Hepatocyte (in vitro differentiated cells): ENCODE measurements around the gene EXD1. TPM values are rescaled to one million over a fixed set of nuclear protein-coding genes. Genes with fewer than 3 reads are reported as not detected.
A peak's percentile ranks its signal among the peaks of the same experiment; 100 is the strongest.

Source experiments
- DNase-seq: peaks from one replicate; pipeline ENCODE4 v3.0.0-alpha.2; 2016; ENCODE audit warnings: low spot score
- H2AFZ ChIP-seq: fragments of 200-600 bp; sonication (generic); 2 replicates; pipeline ENCODE4 v1.6.0; 2016; ENCODE audit warnings: antibody characterized with exemption, mild to moderate bottlenecking
- H3K27ac ChIP-seq: fragments of 200-600 bp; sonication (generic); 2 replicates; pipeline ENCODE4 v1.5.1; 2016; ENCODE audit warnings: mild to moderate bottlenecking
- H3K27me3 ChIP-seq: fragments of 200-600 bp; sonication (generic); 2 replicates; pipeline ENCODE4 v1.6.1; 2016
- H3K36me3 ChIP-seq: fragments of 200-600 bp; sonication (generic); replicated peaks from 2 replicates; pipeline ENCODE4 v1.5.1; 2016; ENCODE audit warnings: low read depth; ENCODE audit not compliant: insufficient read depth
- H3K4me1 ChIP-seq: fragments of 200-600 bp; sonication (generic); 2 replicates; pipeline ENCODE4 v1.5.1; 2016; ENCODE audit warnings: mild to moderate bottlenecking, moderate library complexity; ENCODE audit not compliant: insufficient read depth
- H3K4me2 ChIP-seq: fragments of 200-600 bp; sonication (generic); 2 replicates; pipeline ENCODE4 v1.6.0; 2016
- H3K4me3 ChIP-seq: fragments of 200-600 bp; sonication (generic); 2 replicates; pipeline ENCODE4 v1.5.1; 2016; ENCODE audit warnings: mild to moderate bottlenecking
- H3K79me2 ChIP-seq: fragments of 200-600 bp; sonication (generic); 2 replicates; pipeline ENCODE4 v1.6.0; 2017; ENCODE audit warnings: mild to moderate bottlenecking
- H3K9me2 ChIP-seq: fragments of 200-600 bp; sonication (generic); replicated peaks from 2 replicates; pipeline ENCODE4 v1.6.0; 2017; ENCODE audit warnings: mild to moderate bottlenecking; ENCODE audit not compliant: insufficient read depth
- H3K9me3 ChIP-seq: fragments of 200-600 bp; sonication (generic); 2 replicates; pipeline ENCODE4 v1.5.1; 2016; ENCODE audit warnings: low read depth, mild to moderate bottlenecking
- H4K20me1 ChIP-seq: fragments of 200-600 bp; sonication (generic); 2 replicates; pipeline ENCODE4 v1.6.0; 2016; ENCODE audit warnings: mild to moderate bottlenecking; ENCODE audit not compliant: insufficient read depth, poor library complexity, severe bottlenecking
- CTCF ChIP-seq: fragments of 200-600 bp; sonication (generic); IDR thresholded peaks from 2 replicates; pipeline ENCODE4 v1.5.1; 2016; ENCODE audit warnings: antibody characterized with exemption, mild to moderate bottlenecking; ENCODE audit not compliant: poor library complexity
- EZH2 ChIP-seq: fragments of 200-600 bp; sonication (generic); IDR thresholded peaks from 2 replicates; pipeline ENCODE4 v1.6.1; 2016; ENCODE audit warnings: antibody characterized with exemption, mild to moderate bottlenecking, borderline replicate concordance
- EZH2phosphoT487 ChIP-seq: fragments of 200-600 bp; sonication (generic); IDR thresholded peaks from one replicate; pipeline ENCODE4 v1.6.1; 2018; ENCODE audit warnings: antibody characterized with exemption, mild to moderate bottlenecking, low read depth, moderate library complexity; ENCODE audit not compliant: unreplicated experiment, severe bottlenecking
- WGBS: methylation state at CpG from one replicate; pipeline ENCODE4 v1.1.6; 2016; ENCODE audit warnings: low lambda C conversion rate; ENCODE audit errors: missing lambda C conversion rate; 5-methylcytosine and 5-hydroxymethylcytosine counted together
- polyA plus RNA-seq: library from polyadenylated mRNA; unstranded; fragments of >200 nt; fragmentation: Nextera tagmentation; extraction: Ambion mirVana; gene quantifications from 2 replicates; pipeline ENCODE4 v1.2.1, GENCODE V29; 2016
- total RNA-seq: library from RNA; depleted of rRNA; stranded (reverse); fragments of >200 nt; gene quantifications from 2 replicates; pipeline ENCODE4 v1.2.3, GENCODE V29; 2014

The EXD1 gene
- total and polyA plus RNA-seq, 2 experiments from 2014 or later: not detected

DNA sequence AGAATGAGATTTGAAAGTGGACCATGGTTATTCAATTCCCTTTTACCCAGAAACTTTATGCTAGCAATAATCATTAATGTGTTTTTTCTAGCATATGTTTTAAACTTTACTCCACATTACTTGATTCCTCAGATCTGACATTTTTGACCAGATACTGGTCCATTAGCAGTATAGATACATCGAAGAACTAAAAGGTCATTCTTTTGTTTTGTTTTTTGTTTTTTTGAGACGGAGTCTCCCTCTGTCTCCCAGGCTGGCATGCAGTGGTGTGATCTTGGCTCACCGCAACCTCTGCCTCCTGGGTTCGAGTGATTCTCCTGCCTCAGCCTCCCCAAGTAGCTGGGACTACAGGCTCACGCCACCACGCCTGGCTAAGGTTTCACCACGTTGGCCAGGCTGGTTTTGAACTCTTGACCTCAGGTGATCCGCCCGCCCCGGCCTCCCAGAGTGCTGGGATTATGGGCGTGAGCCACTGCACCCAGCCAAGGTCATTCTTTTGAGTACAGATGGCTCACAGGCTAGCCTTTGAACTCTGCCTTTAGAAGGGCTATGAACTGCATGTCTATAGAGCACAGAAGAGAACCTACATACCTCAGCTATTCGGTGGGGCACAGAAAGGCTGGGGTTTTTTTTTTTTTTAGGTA, 29.1 kb upstream of the EXD1 start:
- Histone ChIP-seq H3K36me3 (peaks cover 4% of the 10 kb centered on the region), H3K4me3 (no peak overlapping the region), H3K27me3 (no peaks in the 10 kb centered on the region), H3K9me2 (no peaks in the 10 kb centered on the region), H3K9me3 (no peaks in the 10 kb centered on the region), H3K79me2 (peaks cover 14% of the 10 kb centered on the region), H3K4me1 (peaks cover 37% of the 10 kb centered on the region), H3K27ac (peak overlapping the region; percentile 85), H3K4me2 (peak overlapping the region; percentile 41), H4K20me1 (no peaks in the 10 kb centered on the region), H2AFZ (no peak overlapping the region)
- 78% methylated on average over 12 of the region's 12 CpGs for WGBS
- TF ChIP-seq EZH2phosphoT487 (no peak), CTCF (no peak), EZH2 (no peak)
- DNase-seq: peak; percentile 30

DNA sequence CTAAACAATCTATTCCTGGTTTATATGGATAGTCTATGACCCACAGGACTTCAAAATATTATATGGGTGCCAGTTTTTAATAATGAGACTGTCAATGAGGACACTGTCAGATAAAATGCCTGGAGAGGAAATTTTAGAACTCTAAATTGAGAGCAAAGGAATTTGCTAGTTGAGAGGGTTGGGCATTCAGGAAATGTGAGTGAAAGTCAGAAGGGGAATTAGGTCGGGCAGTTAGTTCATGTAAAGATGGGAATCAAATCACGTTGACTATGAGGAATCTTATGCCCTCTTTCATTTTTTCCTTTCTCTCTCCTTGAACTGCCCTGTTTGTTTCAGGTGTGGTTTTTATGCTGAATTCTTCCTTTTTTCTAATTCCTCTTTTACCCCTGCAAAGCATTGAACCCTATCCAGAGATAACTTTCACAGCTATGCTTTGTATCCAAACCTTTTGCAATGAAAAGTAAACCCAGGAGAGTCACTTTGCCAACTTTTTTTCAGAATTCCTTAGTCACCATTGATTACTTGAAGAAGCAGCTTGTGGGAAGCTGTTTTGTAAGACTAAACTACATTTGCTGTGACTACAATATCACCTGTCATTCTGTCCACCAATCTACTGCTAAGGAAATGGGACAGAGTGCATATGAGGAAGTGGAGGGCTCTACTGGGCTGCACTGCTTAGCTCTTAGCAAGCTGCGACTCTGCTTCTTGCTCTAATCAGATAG, 28.4 kb upstream of the EXD1 start:
- peak overlapping the region; percentile 85 for H3K27ac ChIP-seq

DNA sequence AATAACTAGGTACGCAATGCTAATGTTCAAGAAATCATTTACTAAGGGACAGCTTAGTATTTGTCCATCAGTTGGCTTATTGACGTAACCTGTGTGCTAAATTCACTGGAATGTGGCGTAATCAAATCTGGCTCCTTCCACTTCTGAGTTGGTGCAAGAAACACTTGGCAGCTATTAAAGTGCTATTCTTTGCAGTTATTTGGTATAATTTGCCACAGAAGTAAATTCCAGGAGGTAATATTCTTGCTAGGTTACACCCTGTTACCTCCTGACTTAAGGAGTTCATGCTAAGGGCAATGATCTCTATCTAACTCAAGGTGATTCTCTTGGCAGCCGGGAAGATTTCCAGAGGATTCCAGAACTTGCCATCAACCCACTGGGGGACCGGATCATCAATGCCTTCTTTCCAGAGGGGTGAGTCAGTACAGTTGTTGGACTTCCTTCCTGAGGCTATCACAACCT, 26.1 kb upstream of the EXD1 start:
- Histone ChIP-seq H3K27ac (peak overlapping the region; percentile 33), H3K4me2 (peak overlapping the region; percentile 53), H3K27me3 (no peaks in the 10 kb centered on the region), H2AFZ (no peak overlapping the region), H3K4me3 (no peak overlapping the region), H3K9me2 (no peaks in the 10 kb centered on the region), H4K20me1 (no peaks in the 10 kb centered on the region), H3K79me2 (peaks cover 7% of the 10 kb centered on the region), H3K36me3 (no peaks in the 10 kb centered on the region), H3K9me3 (no peaks in the 10 kb centered on the region), H3K4me1 (peaks cover 25% of the 10 kb centered on the region)
- no peak for TF ChIP-seq EZH2
- TF ChIP-seq EZH2phosphoT487: no peak
- TF ChIP-seq CTCF: no peak
- 58% methylated on average over 5 of the region's 5 CpGs for WGBS
- DNase-seq: peak; percentile 33

More for the DNA sequence above, 28.4 kb upstream of the EXD1 start:
- Histone ChIP-seq H3K9me2 (no peaks in the 10 kb centered on the region), H3K9me3 (no peaks in the 10 kb centered on the region), H3K79me2 (peaks cover 14% of the 10 kb centered on the region), H4K20me1 (no peaks in the 10 kb centered on the region), H3K4me3 (no peak overlapping the region), H2AFZ (no peak overlapping the region), H3K4me1 (peaks cover 31% of the 10 kb centered on the region), H3K27me3 (no peaks in the 10 kb centered on the region), H3K36me3 (peaks cover 4% of the 10 kb centered on the region), H3K4me2 (peak overlapping the region; percentile 51)
- TF ChIP-seq EZH2 (no peak), CTCF (no peak), EZH2phosphoT487 (no peak)
- DNase-seq: peak; percentile 62
- 67% methylated on average over 3 of the region's 3 CpGs for WGBS
